GM23338 (cell line): ENCODE data around the gene CLIP1. TPM values are rescaled to one million over a fixed set of nuclear protein-coding genes. Genes with fewer than 3 reads are reported as not detected.

Source experiments
- ATAC-seq: fragments of 200-7000 bp; cut with Tn5 transposase; 3 replicates; pipeline ENCODE4 v1.9.1; 2020
- DNase-seq: peaks from one replicate; pipeline ENCODE4 v3.0.0-alpha.2; 2015; ENCODE audit warnings: low spot score
- H2AFZ ChIP-seq: fragments of 200-600 bp; sonication (generic); 2 replicates; pipeline ENCODE4 v1.8.0; 2016; ENCODE audit warnings: antibody characterized with exemption, mild to moderate bottlenecking, moderate library complexity
- H3F3A ChIP-seq: fragments of 200-600 bp; sonication (generic); replicated peaks from 2 replicates; pipeline ENCODE4 v1.8.0; 2017; ENCODE audit warnings: antibody characterized with exemption, mixed run types, low read depth
- H3K27ac ChIP-seq: fragments of 200-600 bp; sonication (generic); 2 replicates; pipeline ENCODE4 v1.6.1; 2016; ENCODE audit warnings: low read depth
- H3K27me3 ChIP-seq: fragments of 200-600 bp; sonication (generic); 2 replicates; pipeline ENCODE4 v1.8.0; 2016; ENCODE audit warnings: mild to moderate bottlenecking, mixed run types, moderate library complexity; ENCODE audit not compliant: insufficient read depth
- H3K36me3 ChIP-seq: fragments of 200-600 bp; sonication (generic); 2 replicates; pipeline ENCODE4 v1.8.0; 2016; ENCODE audit warnings: mild to moderate bottlenecking; ENCODE audit not compliant: insufficient read depth
- H3K4me1 ChIP-seq: fragments of 200-600 bp; sonication (generic); 2 replicates; pipeline ENCODE4 v1.8.0; 2016; ENCODE audit warnings: mild to moderate bottlenecking, moderate library complexity; ENCODE audit not compliant: insufficient read depth
- H3K4me2 ChIP-seq: fragments of 200-600 bp; sonication (generic); 2 replicates; pipeline ENCODE4 v1.7.1; 2017; ENCODE audit warnings: mixed run types
- H3K4me3 ChIP-seq: fragments of 200-600 bp; sonication (generic); 2 replicates; pipeline ENCODE4 v1.6.1; 2016; ENCODE audit warnings: mixed run types
- H3K79me2 ChIP-seq: fragments of 200-600 bp; sonication (generic); replicated peaks from 2 replicates; pipeline ENCODE4 v1.8.0; 2017; ENCODE audit warnings: mild to moderate bottlenecking; ENCODE audit not compliant: insufficient read depth
- H3K9me2 ChIP-seq: fragments of 200-600 bp; sonication (generic); 2 replicates; pipeline ENCODE4 v1.8.0; 2017; ENCODE audit not compliant: insufficient read depth
- H4K20me1 ChIP-seq: fragments of 200-600 bp; sonication (generic); replicated peaks from 2 replicates; pipeline ENCODE4 v1.8.0; 2017; ENCODE audit warnings: mild to moderate bottlenecking; ENCODE audit not compliant: insufficient read depth
- H3K27ac Mint-ChIP-seq: 2 replicates; pipeline ENCODE4 v1.8.0; 2020; ENCODE audit warnings: inconsistent platforms, mild to moderate bottlenecking, moderate library complexity, mixed read lengths
- H3K27me3 Mint-ChIP-seq: 3 replicates; pipeline ENCODE4 v1.8.0; 2022; ENCODE audit warnings: low read depth, mild to moderate bottlenecking, moderate library complexity, mixed read lengths, inconsistent platforms; ENCODE audit not compliant: insufficient read depth, poor library complexity
- H3K36me3 Mint-ChIP-seq: 3 replicates; pipeline ENCODE4 v1.8.0; 2021; ENCODE audit warnings: low read depth, mild to moderate bottlenecking, inconsistent platforms, moderate library complexity, mixed read lengths
- H3K4me1 Mint-ChIP-seq: 3 replicates; pipeline ENCODE4 v1.8.0; 2020; ENCODE audit warnings: mild to moderate bottlenecking, inconsistent platforms, mixed read lengths
- H3K4me3 Mint-ChIP-seq: 3 replicates; pipeline ENCODE4 v1.8.0; 2021; ENCODE audit warnings: moderate library complexity, mild to moderate bottlenecking, inconsistent platforms, mixed read lengths
- H3K9me3 Mint-ChIP-seq: 3 replicates; pipeline ENCODE4 v1.8.0; 2020; ENCODE audit warnings: moderate library complexity, mild to moderate bottlenecking, inconsistent platforms, mixed read lengths
- CREB1 ChIP-seq: fragments of 250-450 bp; sonication (Bioruptor Pico); IDR thresholded peaks from 2 replicates; pipeline ENCODE4 v1.5.0; 2020; ENCODE audit warnings: low read depth, mild to moderate bottlenecking, moderate library complexity
- EZH2 ChIP-seq: fragments of 200-600 bp; sonication (generic); IDR thresholded peaks from one replicate; pipeline ENCODE4 v1.8.0; 2017; ENCODE audit warnings: antibody characterized with exemption, mild to moderate bottlenecking, low read depth; ENCODE audit not compliant: unreplicated experiment
- EZH2phosphoT487 ChIP-seq: fragments of 200-600 bp; sonication (generic); IDR thresholded peaks from one replicate; pipeline ENCODE4 v1.8.1; 2018; ENCODE audit warnings: antibody characterized with exemption; ENCODE audit not compliant: unreplicated experiment
- JUNB ChIP-seq: IDR thresholded peaks from one replicate; pipeline ENCODE4 v1.6.1; 2016; ENCODE audit warnings: antibody characterized with exemption; ENCODE audit not compliant: unreplicated experiment
- NANOG ChIP-seq: IDR thresholded peaks from 2 replicates; pipeline ENCODE4 v1.6.1; 2016; ENCODE audit warnings: antibody characterized with exemption, borderline replicate concordance
- POLR2AphosphoS5 ChIP-seq: IDR thresholded peaks from 2 replicates; pipeline ENCODE4 v1.6.1; 2016; ENCODE audit warnings: antibody characterized with exemption, low read depth
- STAT1 ChIP-seq: IDR thresholded peaks from one replicate; pipeline ENCODE4 v1.6.1; 2016; ENCODE audit warnings: antibody characterized with exemption; ENCODE audit not compliant: unreplicated experiment
- ZNF114 ChIP-seq: fragments of 250-450 bp; sonication (Bioruptor Pico); IDR thresholded peaks from 2 replicates; pipeline ENCODE4 v1.5.0; 2020; ENCODE audit warnings: mild to moderate bottlenecking, moderate library complexity
- ZNF331 ChIP-seq: fragments of 250-450 bp; sonication (Bioruptor Pico); IDR thresholded peaks from 2 replicates; pipeline ENCODE4 v1.5.0; 2020; ENCODE audit warnings: low read depth, mild to moderate bottlenecking, moderate library complexity
- polyA plus RNA-seq: library from polyadenylated mRNA; unstranded; fragments of >200 nt; fragmentation: Nextera tagmentation; extraction: Ambion mirVana; gene quantifications from 2 replicates; pipeline ENCODE4 v1.2.1, GENCODE V29; 2016
- total RNA-seq: library from RNA; depleted of rRNA; stranded (reverse); fragments of >200 nt; shearing (Covaris generic); gene quantifications from 2 replicates; pipeline ENCODE4 v1.2.3, GENCODE V29; 2014
- TF ChIP-seq, protein P1 (sequence below): IDR thresholded peaks from one replicate; pipeline ENCODE4 v1.6.1; 2018; ENCODE audit warnings: antibody characterized with exemption; ENCODE audit not compliant: unreplicated experiment
- TF ChIP-seq, protein P2 (sequence below): fragments of 250-450 bp; sonication (Bioruptor Pico); IDR thresholded peaks from 2 replicates; pipeline ENCODE4 v1.5.0; 2020; ENCODE audit warnings: mild to moderate bottlenecking, moderate library complexity
- TF ChIP-seq, protein P3 (sequence below): IDR thresholded peaks from 2 replicates; pipeline ENCODE4 v1.6.1; 2016; ENCODE audit warnings: antibody characterized with exemption
- TF ChIP-seq, protein P4 (sequence below), 2 experiments: fragments of 200-600 bp in 1 of 2; sonication (generic) in 1 of 2; conservative IDR thresholded peaks; 2 replicates each; pipeline versions ENCODE4 v1.5.1 to v1.6.1; 2016 to 2017; ENCODE audit warnings: antibody characterized with exemption in 2 of 2, low read depth in 2 of 2, mild to moderate bottlenecking in 2 of 2, moderate library complexity in 1 of 2

CLIP1 gene
- total and polyA plus RNA-seq, 2 experiments from 2014 or later: 11.5 to 21.1 TPM

DNA sequence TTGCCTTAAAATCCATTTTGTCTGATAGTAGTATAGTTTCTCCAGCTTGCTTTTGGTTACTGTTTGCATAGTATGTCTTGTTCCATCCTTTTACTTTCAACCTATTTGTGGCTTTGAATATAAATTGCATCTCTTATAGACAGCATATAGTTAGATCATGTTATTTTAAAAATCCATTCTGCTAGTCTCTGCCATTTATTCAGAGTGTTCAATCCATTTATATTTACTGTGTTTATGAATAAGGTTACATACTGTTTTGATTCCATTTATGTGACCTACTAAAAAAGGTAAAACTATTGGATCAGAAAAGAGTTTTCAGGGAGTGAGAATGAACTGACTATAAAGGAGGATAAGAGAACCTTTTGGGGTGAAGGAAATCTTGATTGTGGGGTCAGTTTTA is 126.6 kb downstream of the CLIP1 start:
- DNase-seq (no peak), ATAC-seq (no peak)
- no peaks in the 10 kb centered on the region for H4K20me1 ChIP-seq
- H3K9me2 ChIP-seq: no peaks in the 10 kb centered on the region
- H3K27me3 ChIP-seq: no peaks in the 10 kb centered on the region
- Mint-ChIP-seq H3K4me1 (no peaks in the 10 kb centered on the region), H3K27ac (no peak overlapping the region), H3K4me3 (no peak overlapping the region), H3K9me3 (no peaks in the 10 kb centered on the region), H3K27me3 (peaks cover 3% of the 10 kb centered on the region), H3K36me3 (no peaks in the 10 kb centered on the region)
- H3F3A ChIP-seq: no peaks in the 10 kb centered on the region
- H3K4me1 ChIP-seq: no peaks in the 10 kb centered on the region
- no peak overlapping the region for H3K4me2 ChIP-seq
- H2AFZ ChIP-seq: no peak overlapping the region
- no peaks in the 10 kb centered on the region for H3K36me3 ChIP-seq
- H3K79me2 ChIP-seq: no peaks in the 10 kb centered on the region
- no peak overlapping the region for H3K4me3 ChIP-seq
- no peak overlapping the region for H3K27ac ChIP-seq
- TF ChIP-seq, protein P1, sequence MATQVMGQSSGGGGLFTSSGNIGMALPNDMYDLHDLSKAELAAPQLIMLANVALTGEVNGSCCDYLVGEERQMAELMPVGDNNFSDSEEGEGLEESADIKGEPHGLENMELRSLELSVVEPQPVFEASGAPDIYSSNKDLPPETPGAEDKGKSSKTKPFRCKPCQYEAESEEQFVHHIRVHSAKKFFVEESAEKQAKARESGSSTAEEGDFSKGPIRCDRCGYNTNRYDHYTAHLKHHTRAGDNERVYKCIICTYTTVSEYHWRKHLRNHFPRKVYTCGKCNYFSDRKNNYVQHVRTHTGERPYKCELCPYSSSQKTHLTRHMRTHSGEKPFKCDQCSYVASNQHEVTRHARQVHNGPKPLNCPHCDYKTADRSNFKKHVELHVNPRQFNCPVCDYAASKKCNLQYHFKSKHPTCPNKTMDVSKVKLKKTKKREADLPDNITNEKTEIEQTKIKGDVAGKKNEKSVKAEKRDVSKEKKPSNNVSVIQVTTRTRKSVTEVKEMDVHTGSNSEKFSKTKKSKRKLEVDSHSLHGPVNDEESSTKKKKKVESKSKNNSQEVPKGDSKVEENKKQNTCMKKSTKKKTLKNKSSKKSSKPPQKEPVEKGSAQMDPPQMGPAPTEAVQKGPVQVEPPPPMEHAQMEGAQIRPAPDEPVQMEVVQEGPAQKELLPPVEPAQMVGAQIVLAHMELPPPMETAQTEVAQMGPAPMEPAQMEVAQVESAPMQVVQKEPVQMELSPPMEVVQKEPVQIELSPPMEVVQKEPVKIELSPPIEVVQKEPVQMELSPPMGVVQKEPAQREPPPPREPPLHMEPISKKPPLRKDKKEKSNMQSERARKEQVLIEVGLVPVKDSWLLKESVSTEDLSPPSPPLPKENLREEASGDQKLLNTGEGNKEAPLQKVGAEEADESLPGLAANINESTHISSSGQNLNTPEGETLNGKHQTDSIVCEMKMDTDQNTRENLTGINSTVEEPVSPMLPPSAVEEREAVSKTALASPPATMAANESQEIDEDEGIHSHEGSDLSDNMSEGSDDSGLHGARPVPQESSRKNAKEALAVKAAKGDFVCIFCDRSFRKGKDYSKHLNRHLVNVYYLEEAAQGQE: no peak
- no peak for TF ChIP-seq JUNB
- no peak for TF ChIP-seq CREB1 (CRISPR knock-in tag)
- TF ChIP-seq, protein P2, sequence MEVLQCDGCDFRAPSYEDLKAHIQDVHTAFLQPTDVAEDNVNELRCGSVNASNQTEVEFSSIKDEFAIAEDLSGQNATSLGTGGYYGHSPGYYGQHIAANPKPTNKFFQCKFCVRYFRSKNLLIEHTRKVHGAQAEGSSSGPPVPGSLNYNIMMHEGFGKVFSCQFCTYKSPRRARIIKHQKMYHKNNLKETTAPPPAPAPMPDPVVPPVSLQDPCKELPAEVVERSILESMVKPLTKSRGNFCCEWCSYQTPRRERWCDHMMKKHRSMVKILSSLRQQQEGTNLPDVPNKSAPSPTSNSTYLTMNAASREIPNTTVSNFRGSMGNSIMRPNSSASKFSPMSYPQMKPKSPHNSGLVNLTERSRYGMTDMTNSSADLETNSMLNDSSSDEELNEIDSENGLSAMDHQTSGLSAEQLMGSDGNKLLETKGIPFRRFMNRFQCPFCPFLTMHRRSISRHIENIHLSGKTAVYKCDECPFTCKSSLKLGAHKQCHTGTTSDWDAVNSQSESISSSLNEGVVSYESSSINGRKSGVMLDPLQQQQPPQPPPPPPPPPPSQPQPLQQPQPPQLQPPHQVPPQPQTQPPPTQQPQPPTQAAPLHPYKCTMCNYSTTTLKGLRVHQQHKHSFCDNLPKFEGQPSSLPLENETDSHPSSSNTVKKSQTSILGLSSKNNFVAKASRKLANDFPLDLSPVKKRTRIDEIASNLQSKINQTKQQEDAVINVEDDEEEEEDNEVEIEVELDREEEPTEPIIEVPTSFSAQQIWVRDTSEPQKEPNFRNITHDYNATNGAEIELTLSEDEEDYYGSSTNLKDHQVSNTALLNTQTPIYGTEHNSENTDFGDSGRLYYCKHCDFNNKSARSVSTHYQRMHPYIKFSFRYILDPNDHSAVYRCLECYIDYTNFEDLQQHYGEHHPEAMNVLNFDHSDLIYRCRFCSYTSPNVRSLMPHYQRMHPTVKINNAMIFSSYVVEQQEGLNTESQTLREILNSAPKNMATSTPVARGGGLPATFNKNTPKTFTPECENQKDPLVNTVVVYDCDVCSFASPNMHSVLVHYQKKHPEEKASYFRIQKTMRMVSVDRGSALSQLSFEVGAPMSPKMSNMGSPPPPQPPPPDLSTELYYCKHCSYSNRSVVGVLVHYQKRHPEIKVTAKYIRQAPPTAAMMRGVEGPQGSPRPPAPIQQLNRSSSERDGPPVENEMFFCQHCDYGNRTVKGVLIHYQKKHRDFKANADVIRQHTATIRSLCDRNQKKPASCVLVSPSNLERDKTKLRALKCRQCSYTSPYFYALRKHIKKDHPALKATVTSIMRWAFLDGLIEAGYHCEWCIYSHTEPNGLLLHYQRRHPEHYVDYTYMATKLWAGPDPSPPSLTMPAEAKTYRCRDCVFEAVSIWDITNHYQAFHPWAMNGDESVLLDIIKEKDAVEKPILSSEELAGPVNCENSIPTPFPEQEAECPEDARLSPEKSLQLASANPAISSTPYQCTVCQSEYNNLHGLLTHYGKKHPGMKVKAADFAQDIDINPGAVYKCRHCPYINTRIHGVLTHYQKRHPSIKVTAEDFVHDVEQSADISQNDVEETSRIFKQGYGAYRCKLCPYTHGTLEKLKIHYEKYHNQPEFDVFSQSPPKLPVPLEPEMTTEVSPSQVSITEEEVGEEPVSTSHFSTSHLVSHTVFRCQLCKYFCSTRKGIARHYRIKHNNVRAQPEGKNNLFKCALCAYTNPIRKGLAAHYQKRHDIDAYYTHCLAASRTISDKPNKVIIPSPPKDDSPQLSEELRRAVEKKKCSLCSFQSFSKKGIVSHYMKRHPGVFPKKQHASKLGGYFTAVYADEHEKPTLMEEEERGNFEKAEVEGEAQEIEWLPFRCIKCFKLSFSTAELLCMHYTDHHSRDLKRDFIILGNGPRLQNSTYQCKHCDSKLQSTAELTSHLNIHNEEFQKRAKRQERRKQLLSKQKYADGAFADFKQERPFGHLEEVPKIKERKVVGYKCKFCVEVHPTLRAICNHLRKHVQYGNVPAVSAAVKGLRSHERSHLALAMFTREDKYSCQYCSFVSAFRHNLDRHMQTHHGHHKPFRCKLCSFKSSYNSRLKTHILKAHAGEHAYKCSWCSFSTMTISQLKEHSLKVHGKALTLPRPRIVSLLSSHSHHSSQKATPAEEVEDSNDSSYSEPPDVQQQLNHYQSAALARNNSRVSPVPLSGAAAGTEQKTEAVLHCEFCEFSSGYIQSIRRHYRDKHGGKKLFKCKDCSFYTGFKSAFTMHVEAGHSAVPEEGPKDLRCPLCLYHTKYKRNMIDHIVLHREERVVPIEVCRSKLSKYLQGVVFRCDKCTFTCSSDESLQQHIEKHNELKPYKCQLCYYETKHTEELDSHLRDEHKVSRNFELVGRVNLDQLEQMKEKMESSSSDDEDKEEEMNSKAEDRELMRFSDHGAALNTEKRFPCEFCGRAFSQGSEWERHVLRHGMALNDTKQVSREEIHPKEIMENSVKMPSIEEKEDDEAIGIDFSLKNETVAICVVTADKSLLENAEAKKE (CRISPR knock-in tag): no peak
- no peak for TF ChIP-seq ZNF331 (CRISPR knock-in tag)
- no peak for TF ChIP-seq STAT1
- TF ChIP-seq POLR2AphosphoS5: no peak
- TF ChIP-seq, protein P3, sequence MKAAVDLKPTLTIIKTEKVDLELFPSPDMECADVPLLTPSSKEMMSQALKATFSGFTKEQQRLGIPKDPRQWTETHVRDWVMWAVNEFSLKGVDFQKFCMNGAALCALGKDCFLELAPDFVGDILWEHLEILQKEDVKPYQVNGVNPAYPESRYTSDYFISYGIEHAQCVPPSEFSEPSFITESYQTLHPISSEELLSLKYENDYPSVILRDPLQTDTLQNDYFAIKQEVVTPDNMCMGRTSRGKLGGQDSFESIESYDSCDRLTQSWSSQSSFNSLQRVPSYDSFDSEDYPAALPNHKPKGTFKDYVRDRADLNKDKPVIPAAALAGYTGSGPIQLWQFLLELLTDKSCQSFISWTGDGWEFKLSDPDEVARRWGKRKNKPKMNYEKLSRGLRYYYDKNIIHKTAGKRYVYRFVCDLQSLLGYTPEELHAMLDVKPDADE: no peak
- no peak for TF ChIP-seq ZNF114 (CRISPR knock-in tag)
- TF ChIP-seq, protein P4, sequence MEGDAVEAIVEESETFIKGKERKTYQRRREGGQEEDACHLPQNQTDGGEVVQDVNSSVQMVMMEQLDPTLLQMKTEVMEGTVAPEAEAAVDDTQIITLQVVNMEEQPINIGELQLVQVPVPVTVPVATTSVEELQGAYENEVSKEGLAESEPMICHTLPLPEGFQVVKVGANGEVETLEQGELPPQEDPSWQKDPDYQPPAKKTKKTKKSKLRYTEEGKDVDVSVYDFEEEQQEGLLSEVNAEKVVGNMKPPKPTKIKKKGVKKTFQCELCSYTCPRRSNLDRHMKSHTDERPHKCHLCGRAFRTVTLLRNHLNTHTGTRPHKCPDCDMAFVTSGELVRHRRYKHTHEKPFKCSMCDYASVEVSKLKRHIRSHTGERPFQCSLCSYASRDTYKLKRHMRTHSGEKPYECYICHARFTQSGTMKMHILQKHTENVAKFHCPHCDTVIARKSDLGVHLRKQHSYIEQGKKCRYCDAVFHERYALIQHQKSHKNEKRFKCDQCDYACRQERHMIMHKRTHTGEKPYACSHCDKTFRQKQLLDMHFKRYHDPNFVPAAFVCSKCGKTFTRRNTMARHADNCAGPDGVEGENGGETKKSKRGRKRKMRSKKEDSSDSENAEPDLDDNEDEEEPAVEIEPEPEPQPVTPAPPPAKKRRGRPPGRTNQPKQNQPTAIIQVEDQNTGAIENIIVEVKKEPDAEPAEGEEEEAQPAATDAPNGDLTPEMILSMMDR (conservative IDR thresholded peaks at IDR 0.05; ENCODE audit: low read depth in 2 of 2): no peak
- TF ChIP-seq EZH2: no peak
- no peak for TF ChIP-seq EZH2phosphoT487
- TF ChIP-seq NANOG: no peak
